ENCODE data around the gene SHOC2.

The SHOC2 gene

DNA sequence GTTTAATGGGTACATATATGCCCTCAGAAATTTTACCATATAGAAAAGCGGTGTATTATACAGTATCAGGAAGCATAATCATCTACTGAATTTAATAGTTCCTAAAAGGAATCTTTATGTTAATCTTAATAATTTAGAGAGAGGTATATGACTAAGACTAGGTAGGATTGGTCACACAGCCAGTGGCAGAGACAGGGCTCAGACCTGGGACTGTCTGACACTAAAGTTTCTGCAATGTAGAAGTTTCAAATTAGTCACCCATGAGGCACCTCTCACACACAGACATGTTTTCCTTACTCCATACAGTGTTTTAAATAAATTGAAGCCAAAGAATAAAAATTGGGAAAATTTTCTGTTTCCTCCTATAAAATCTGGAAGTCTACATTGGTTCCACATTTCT is 84.6 kb downstream of the SHOC2 start:
- Mint-ChIP-seq H3K4me3 (no peak overlapping the region), H3K27ac (no peak overlapping the region), H3K27me3 (no peaks in the 10 kb centered on the region), H3K4me1 (no peaks in the 10 kb centered on the region), H3K36me3 (ENCODE audit: low read depth) (peaks cover 22% of the 10 kb centered on the region), H3K9me3 (no peaks in the 10 kb centered on the region)
- DNase-seq (no peak), ATAC-seq (peak; percentile 54)

DNA sequence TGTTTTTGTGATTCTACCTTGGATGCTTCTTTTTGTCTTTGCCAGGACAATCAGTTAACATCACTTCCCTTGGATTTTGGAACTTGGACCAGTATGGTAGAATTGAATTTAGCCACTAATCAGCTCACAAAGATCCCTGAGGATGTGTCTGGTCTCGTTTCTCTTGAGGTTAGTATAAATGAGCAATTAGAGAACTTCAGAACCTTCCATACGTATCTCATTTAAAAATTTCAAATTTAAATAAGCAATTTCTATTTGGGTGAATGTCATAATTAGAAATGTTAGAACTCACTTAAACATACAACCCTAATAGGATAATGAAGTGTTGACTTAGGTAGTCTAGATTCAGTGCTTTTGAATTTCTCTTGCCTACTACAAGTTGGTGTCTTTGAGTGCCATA is 88.1 kb downstream of the SHOC2 start:
- no peaks in the 10 kb centered on the region for H3K4me1 Mint-ChIP-seq
- no peaks in the 10 kb centered on the region for H3K9me3 Mint-ChIP-seq
- H3K36me3 Mint-ChIP-seq (ENCODE audit: low read depth): peaks cover 26% of the 10 kb centered on the region
- no peaks in the 10 kb centered on the region for H3K27me3 Mint-ChIP-seq
- H3K27ac Mint-ChIP-seq: no peak overlapping the region
- DNase-seq (no peak), ATAC-seq (no peak)
- no peak overlapping the region for H3K4me3 Mint-ChIP-seq

- Mint-ChIP-seq H3K9me3 (no peaks in the 10 kb centered on the region), H3K27ac (no peak overlapping the region), H3K27me3 (no peaks in the 10 kb centered on the region), H3K4me3 (no peak overlapping the region), H3K36me3 (ENCODE audit: low read depth) (peaks cover 38% of the 10 kb centered on the region), H3K4me1 (peaks cover 9% of the 10 kb centered on the region)
- DNase-seq (no peak), ATAC-seq (no peak)
Measured at GRCh38 chr10:111015181-111015580, 95.8 kb downstream of the SHOC2 start.

- Mint-ChIP-seq H3K27me3 (no peaks in the 10 kb centered on the region), H3K9me3 (peaks cover 10% of the 10 kb centered on the region), H3K4me3 (no peak overlapping the region), H3K27ac (no peak overlapping the region), H3K4me1 (peaks cover 9% of the 10 kb centered on the region), H3K36me3 (ENCODE audit: low read depth) (peaks cover 47% of the 10 kb centered on the region)
- DNase-seq: no peak
- no peak for ATAC-seq
Measured at GRCh38 chr10:111017098-111017497, 97.7 kb downstream of the SHOC2 start.

GRCh38 chr10:111018021-111018420 is 98.6 kb downstream of the SHOC2 start:
- no peak overlapping the region for H3K27ac Mint-ChIP-seq
- no peak overlapping the region for H3K4me3 Mint-ChIP-seq
- DNase-seq (no peak), ATAC-seq (no peak)
- H3K9me3 Mint-ChIP-seq: peaks cover 17% of the 10 kb centered on the region
- peaks cover 9% of the 10 kb centered on the region for H3K4me1 Mint-ChIP-seq
- peaks cover 53% of the 10 kb centered on the region for H3K36me3 Mint-ChIP-seq (ENCODE audit: low read depth)
- no peaks in the 10 kb centered on the region for H3K27me3 Mint-ChIP-seq

- Mint-ChIP-seq H3K27me3 (no peaks in the 10 kb centered on the region), H3K9me3 (peaks cover 37% of the 10 kb centered on the region), H3K4me1 (peaks cover 4% of the 10 kb centered on the region), H3K36me3 (ENCODE audit: low read depth) (peaks cover 46% of the 10 kb centered on the region), H3K4me3 (no peak overlapping the region), H3K27ac (no peak overlapping the region)
- ATAC-seq (no peak), DNase-seq (no peak)
Measured at GRCh38 chr10:111023060-111023459, 103.7 kb downstream of the SHOC2 start.

DNA sequence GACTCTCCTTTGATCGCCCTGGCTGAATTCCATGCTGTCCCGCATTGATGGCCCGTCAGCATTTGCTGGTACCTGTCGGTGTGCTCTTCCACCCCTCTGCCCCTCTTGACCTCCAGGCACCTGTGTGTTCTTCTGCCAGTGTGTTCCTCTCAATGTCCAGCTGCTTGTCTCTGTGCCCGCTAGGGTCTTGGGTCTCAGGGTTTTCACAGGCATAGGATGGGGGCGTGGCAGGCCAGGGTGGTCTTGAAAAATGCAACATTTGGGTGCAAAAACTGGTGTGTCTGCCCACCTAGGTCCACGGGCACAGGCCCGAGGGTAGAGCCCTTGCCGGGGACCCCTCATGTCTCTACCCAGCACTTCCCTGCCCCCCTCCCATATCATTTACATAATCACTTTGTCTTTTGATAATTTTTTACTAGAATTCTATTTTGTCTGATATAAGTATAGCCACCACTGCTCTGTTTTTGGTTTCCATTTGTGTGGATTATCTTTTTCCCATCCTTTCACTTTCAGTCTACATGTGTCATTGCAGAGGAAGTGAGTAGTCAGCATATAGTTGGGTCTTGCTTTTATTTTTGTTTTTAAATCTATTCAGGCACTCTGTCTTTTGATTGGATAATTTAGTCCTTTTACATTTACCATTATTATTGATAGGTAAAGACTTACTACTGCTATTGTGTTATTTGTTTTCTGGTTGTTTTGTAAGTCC is 110.8 kb downstream of the SHOC2 start:
- Mint-ChIP-seq H3K4me1 (peaks cover 8% of the 10 kb centered on the region), H3K9me3 (peaks cover 39% of the 10 kb centered on the region), H3K4me3 (no peak overlapping the region), H3K27ac (no peak overlapping the region), H3K27me3 (no peaks in the 10 kb centered on the region), H3K36me3 (ENCODE audit: low read depth) (peaks cover 24% of the 10 kb centered on the region)
- ATAC-seq (peak; percentile 65), DNase-seq (no peak)

DNA sequence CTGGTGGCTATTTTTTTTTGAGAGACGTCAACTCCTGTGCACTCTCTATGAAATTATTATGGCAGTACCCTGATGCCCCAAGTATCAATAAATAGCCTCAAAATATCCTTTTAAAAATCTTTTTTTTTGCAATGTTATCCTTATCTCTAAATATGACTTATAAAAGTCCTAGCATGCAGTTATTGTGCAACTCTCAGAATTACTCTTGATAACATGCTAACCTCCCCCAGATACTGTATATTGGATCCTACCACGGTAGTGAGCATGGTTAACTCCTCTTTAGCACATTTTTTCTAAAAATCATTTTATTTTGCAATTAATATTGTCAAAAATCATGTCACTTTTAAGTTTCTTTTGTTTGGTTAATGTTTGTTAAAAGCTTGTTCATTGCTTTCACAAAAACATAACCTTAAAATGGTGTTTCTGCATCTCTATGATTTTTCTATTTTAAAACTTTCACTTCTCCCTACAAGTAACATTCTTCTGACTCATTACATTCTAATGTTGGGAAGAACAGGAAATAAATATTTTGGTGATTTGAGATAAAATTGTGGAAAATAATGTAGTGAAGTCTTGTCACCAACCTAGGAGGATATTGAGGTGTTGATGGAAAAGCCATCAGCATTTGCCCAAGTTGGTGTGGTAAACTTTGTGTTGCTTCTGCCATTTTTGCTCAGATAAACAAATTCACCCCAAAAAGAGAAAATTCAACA is 115.3 kb downstream of the SHOC2 start:
- Mint-ChIP-seq H3K27me3 (peaks cover 3% of the 10 kb centered on the region), H3K27ac (no peak overlapping the region), H3K36me3 (ENCODE audit: low read depth) (peaks cover 19% of the 10 kb centered on the region), H3K4me3 (no peak overlapping the region), H3K9me3 (peaks cover 31% of the 10 kb centered on the region), H3K4me1 (peaks cover 8% of the 10 kb centered on the region)
- ATAC-seq: no peak
- no peak for DNase-seq

DNA sequence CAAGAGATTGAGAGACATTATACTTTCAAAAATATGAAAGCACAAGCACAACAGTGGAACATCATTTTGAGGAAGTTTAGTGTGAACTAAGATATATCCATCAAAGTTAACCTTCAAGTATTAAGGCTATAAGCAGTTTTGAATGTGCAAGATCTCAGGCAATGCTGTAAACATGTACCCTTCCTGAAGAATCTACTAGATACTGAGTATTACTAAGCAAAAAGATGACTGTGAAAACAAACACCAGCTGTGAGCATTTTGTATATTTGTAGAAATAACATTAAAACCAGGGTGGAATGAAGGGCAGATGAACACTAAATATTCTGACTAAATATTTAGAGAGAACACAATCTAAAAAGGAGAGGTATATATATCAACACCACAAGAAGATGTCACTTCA is 116.1 kb downstream of the SHOC2 start:
- no peak for DNase-seq
- no peak for ATAC-seq
- Mint-ChIP-seq H3K36me3 (ENCODE audit: low read depth) (peaks cover 20% of the 10 kb centered on the region), H3K27ac (no peak overlapping the region), H3K4me1 (peaks cover 2% of the 10 kb centered on the region), H3K27me3 (peaks cover 3% of the 10 kb centered on the region), H3K4me3 (no peak overlapping the region), H3K9me3 (peaks cover 32% of the 10 kb centered on the region)

- no peaks in the 10 kb centered on the region for H3K4me1 Mint-ChIP-seq
Measured at GRCh38 chr10:111037858-111038257, 118.5 kb downstream of the SHOC2 start.

DNA sequence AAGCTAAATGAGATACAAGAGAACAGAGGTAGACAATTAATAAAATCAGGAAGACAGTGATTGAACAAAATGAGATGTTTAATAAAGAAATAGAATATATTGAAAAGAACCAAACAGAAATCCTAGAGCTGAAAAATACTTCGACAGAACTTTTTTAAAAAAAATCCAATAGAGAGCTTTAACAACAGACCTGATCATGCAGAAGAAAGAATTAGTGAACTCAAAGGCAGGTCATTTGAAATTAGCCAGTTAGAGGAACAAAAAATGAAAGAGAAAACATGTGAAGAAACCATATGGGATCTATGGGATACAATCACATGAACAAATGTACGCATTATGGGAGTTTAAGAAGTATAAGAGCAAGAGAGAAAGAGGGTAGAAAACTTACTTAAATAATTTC is 120.1 kb downstream of the SHOC2 start:
- DNase-seq: no peak
- no peak overlapping the region for H3K4me3 Mint-ChIP-seq
- peaks cover 11% of the 10 kb centered on the region for H3K27me3 Mint-ChIP-seq
- H3K36me3 Mint-ChIP-seq (ENCODE audit: low read depth): peaks cover 6% of the 10 kb centered on the region
- H3K4me1 Mint-ChIP-seq: no peaks in the 10 kb centered on the region
- H3K27ac Mint-ChIP-seq: no peak overlapping the region
- no peak for ATAC-seq
- peaks cover 23% of the 10 kb centered on the region for H3K9me3 Mint-ChIP-seq

More at GRCh38 chr10:111037858-111038257, 118.5 kb downstream of the SHOC2 start:
- H3K36me3 Mint-ChIP-seq (ENCODE audit: low read depth): peaks cover 14% of the 10 kb centered on the region
- no peak for ATAC-seq
- H3K27ac Mint-ChIP-seq: no peak overlapping the region
- DNase-seq: no peak
- peaks cover 11% of the 10 kb centered on the region for H3K27me3 Mint-ChIP-seq
- peaks cover 35% of the 10 kb centered on the region for H3K9me3 Mint-ChIP-seq
- no peak overlapping the region for H3K4me3 Mint-ChIP-seq

DNA sequence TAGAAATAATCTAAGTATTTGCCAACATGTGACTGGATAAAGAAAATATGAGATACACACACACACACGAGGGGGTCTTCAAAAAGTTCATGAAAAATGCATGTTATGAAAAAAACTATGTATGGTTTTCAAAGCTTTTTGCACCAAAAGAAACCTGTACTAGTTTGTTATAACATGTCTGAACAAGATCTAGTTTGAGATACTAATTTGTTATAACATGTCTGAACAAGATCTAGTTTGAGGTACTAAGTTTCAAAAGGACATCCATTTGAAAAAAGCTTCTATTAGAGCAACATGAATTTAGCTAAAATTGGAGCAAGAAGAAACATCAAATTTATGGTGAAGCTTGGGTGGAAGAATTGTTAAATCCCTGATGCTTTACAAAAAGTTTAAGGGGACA is 137.6 kb downstream of the SHOC2 start:
- Mint-ChIP-seq H3K9me3 (peaks cover 20% of the 10 kb centered on the region), H3K27me3 (peaks cover 22% of the 10 kb centered on the region), H3K4me3 (no peak overlapping the region), H3K27ac (no peak overlapping the region), H3K36me3 (ENCODE audit: low read depth) (no peaks in the 10 kb centered on the region), H3K4me1 (no peaks in the 10 kb centered on the region)
- no peak for ATAC-seq
- no peak for DNase-seq

Data from activated naive CD8-positive, alpha-beta T cell treated with anti-CD3 and anti-CD28 coated beads, Interleukin-2, amount 50 U/mL, for 24 hours (primary cell).